GM18873 (cell line): ENCODE results near the gene ITPKC.
"Not testable (repeated sequence)": the region's sequence is repeated elsewhere in the genome, so short reads cannot be mapped to it uniquely, and the experiment has no call there.

ENCODE experiments used
- ATAC-seq: cut with Tn5 transposase; IDR thresholded peaks from one replicate; pipeline ENCODE4 v1.9.1; 2021; ENCODE audit warnings: mild to moderate bottlenecking, moderate library complexity, moderate number of reproducible peaks; ENCODE audit not compliant: unreplicated experiment, low FRiP score

Gene ITPKC

DNA sequence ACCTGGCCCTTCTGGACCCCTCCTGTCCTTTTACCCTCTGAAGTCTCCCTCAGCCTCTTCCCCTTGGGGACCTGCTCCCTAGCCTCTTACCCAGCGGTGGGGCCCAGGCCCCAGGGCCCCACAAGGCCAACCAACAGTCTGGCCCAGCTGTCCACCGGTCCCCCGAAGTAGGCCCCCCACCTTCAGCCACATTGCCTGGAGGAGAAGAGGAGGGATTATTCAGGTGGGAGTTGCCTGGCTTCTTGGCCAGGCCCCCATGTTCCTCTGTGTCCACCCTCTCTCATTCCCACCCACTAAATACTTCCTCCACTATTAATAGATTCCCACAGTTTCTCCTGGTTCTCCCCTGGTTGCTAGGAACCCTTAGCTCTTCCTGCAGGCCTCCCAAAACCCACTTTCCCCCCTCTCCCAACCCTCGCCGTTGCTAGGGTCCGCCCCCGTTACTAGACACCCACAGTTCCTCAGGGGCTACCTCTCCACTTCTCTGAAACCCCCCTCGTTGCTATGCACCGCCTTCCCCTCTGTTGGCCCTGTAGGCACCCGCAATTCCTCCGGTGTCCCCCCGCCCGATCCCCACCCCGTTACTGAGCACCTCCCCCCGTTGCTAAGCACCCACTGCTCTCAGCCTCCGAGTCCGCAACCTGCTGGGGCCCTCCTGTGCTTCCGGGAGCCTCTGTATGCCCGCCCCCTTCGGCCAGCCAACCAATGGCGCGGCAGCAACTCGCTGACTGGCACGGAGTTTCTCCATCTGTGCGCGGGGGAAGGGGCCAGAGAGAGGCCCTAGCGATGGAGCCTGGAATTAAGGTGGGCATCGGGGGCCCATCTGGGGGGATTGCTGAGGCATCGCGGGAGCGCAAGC is 2.2 kb upstream of the ITPKC start:
- ATAC-seq: peak; percentile 48

DNA sequence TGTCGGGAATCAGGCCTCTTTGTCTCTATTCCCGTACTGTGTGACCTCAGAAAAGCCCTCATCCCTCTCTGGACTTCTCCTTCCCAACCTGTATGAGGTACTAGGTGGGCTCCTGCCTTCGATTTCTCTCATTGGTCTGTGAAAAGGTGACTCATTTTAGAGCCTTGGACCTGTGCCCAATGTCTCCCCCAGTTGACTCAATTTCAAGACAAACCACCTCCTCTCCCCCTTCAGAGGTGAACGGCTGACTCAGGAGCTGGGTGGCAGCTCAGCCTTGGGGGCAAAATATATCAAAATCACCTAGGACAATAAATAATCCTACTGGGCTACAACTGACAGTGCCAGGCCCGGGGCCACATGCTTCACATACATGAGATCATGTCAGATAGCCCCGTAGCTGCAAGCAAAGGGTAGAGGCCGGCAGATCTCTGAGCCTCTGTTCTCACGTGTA is 856 bp upstream of the ITPKC start:
- ATAC-seq: no peak

DNA sequence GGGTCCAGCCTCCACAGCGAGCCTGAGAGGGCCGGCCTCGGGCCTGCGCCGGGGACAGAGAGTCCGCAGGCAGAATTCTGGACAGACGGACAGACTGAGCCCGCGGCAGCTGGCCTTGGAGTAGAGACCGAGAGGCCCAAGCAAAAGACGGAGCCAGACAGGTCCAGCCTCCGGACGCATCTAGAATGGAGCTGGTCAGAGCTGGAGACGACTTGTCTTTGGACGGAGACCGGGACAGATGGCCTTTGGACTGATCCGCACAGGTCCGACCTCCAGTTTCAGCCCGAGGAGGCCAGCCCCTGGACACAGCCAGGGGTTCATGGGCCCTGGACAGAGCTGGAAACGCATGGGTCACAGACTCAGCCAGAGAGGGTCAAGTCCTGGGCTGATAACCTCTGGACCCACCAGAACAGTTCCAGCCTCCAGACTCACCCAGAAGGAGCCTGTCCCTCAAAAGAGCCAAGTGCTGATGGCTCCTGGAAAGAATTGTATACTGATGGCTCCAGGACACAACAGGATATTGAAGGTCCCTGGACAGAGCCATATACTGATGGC is 490 bp downstream of the ITPKC start:
- ATAC-seq: no peak

DNA sequence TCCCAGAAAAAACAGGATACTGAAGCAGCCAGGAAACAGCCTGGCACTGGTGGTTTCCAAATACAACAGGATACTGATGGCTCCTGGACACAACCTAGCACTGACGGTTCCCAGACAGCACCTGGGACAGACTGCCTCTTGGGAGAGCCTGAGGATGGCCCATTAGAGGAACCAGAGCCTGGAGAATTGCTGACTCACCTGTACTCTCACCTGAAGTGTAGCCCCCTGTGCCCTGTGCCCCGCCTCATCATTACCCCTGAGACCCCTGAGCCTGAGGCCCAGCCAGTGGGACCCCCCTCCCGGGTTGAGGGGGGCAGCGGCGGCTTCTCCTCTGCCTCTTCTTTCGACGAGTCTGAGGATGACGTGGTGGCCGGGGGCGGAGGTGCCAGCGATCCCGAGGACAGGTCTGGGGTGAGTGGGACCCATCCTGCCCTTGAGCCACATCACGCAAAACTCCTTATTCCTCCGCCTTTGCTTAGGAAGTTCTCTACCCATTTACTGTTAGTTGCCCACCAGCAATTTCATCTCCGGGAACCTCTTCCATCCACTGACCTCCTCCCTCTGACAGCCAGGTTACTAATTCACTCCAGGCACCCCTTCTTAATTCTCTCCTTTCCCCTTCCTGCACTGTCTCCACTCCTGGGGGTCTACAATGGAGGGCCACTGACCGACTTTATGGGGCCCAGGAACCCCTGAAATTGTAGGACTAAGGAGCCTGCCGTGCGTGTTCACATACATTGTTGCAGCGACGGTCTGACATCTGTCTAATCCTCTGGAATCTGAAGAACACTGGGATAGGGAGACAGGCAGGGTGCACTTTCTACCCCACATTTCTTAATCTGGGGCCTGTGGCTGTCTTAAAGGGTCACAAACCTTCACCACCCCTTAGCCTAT is 1.2 kb downstream of the ITPKC start:
- ATAC-seq: no peak

DNA sequence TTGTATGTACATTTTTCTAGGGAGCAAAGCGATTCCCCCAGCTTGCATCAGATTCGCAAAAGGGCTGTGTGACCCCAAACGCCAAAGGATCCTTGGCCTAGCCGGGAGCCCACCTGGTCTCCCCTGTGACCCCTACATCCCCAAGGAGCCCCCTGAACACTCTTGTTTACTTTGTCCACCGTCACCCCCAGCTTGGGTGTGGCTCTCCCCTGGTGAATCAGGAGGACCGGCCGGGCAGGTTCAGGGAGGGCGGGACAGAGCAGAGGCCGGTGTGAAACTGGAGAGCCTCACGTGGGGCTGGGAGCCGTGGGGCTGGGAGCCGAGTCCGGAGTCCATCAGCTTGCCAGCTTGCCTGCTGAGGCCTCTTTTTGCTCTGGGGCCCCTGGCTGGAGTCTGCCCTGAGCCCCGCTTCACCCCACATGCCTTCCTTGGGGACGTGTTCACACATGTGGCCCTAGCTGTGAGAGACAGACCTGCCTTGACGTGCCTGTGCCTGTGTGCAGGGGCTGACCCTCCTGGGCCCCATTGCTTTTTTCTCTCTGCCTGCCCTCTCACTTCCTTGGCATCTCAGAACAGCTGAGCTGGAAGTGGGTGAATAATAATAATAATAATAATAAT is 2.0 kb downstream of the ITPKC start:
- ATAC-seq: no peak

DNA sequence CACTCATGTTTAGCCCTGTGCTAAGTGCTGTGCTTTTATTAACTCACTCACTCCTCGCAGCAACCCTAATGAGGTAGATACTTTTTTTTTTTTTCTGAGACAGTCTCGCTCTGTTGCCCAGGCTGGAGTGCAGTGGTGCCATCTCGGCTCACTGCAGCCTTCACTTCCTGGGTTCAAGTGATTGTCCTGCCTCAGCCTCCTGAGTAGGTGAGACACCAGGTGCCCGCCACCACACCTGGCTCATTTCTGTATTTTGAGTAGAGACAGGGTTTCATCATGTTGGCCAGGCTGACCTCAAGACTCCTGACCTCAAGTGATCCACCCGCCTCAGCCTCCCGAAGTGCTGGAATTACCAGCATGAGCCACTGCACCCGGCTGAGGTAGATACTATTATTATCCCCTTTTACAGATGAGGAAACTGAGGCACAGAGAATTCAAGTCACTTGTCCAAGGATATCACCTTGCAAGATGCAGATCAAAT is 2.5 kb downstream of the ITPKC start:
- ATAC-seq: no peak

DNA sequence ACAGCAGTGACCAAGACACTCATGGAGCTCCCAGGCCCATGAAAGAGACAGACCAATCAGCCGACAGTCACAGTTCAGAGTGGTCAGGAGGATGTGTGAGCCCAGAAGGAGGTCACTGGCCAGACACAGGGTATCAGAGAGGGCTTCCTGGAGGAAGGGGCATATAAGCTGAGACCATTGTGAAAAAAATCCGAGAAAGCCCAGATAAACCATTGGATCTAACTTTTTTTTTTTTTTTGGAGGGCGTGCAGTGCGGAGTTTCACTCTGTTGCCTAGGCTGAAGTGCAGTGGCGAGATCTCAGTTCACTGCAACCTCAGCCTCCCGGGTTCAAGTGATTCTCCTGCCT is 4.2 kb downstream of the ITPKC start:
- no peak for ATAC-seq

DNA sequence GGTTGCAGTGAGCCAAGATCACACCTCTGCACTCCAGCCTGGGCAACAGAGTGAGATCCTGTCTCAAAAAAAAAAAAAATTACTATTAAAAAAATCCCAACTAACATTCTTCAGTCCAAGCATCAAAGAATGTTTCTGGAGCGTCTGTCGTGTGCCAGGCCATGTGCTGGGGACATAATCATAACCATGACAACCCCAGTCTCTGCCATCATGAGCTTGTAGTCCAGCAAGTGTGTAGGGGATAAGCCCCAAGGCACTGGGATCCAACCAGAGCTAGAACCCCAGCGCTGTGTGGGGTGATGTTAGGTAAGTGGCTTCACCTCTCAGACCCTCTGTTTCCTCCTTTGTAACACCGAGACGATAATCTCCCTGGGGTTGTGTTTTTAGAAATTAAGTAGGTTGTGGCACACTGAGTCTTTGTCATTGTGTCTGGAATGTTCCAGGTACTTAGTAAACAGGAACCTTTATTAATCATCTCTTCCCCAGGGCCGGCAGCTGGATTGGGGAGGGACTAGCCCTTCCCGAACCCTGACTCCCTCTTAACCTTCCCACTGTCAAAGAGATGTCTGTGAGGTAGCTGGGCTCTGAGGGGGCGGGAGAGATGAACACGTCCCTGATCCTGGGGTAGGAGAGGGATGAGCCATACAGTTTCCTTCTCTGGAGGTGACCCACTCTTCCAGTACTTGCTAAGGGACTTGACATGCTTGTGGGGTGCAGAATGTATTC is 5.2 kb downstream of the ITPKC start:
- ATAC-seq: no peak

DNA sequence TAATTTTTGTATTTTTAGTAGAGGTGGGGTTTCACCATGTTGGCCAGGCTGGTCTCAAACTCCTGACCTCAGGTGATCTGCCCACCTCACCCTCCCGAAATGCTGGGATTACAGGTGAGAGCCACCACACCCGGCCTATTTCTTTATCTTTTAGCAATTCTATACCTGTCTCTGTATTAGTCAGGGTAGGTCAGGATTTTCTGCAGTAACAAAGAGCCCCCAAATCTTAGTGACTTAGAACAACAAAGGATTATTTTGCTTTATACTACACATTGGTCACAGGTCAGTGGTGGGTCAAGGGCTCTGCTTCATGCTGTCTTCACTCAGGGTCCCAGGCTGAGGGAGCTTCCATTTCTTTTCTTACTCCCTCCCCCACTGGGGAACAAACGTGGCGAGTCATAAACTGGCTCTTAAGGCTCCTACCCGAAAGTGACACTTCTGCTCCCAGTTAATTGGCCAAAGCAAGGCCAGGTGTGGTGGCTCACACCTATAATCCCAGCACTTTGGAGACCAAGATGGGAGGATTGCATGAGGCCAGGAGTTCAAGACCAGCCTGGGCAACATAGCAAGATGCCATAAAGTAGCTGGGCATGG is 6.8 kb downstream of the ITPKC start:
- ATAC-seq: no peak

DNA sequence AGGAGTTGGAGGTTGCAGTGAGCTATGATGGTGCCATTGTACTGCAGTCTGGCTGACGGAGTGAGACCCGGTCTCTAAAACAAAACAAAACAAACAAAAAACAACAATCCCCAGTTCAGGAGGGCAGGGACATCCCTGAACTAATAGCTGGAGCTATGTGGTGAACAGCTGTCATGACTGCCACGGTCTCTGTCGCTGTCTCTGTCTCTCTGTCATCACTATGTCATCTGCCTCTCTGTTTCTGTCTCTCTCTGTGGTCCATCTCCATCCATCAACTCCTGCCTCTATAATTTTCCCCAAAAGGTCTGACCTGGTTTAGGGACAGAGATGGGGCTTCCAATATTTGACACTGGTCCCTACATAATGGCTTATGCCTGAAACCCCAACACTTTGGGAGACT is 7.4 kb downstream of the ITPKC start:
- no peak for ATAC-seq

DNA sequence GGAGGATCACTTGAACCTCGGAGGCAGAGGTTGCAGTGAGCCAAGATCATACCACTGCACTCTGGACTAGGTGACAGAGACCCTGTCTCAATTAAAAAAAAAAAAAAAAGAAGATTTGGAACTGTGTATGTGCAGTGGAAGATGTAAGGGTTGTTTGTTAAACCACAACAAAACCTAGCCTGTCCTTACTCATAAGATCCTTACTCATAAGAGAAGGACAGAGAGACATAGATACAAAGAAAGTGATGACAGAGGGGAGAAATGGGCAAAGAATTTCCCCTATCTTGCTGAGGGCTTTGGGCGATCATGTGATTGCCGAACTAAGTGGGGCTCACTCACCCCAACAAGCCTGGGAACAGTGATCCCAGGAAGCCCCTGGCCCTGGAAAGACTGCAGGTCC is 7.9 kb downstream of the ITPKC start:
- ATAC-seq: no peak

DNA sequence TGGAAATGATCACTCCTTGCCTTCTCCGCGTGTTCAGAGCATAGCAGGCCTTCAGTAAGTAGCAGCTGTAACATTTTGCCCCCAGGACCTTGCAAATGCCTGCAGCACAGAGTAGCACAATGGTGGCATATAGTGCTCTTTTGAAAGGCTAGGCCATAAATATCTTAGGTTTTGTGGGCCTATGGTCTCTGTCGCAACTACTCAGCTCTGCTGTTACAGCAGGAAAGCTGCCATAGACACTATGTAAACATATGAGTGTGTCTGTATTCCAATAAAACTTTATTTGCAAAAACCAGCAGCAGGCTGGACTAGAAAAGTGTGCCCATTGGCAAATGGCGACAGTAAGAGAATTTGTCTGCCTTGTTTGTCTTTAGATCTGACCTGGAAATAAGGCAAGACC is 9.4 kb downstream of the ITPKC start:
- no peak for ATAC-seq

DNA sequence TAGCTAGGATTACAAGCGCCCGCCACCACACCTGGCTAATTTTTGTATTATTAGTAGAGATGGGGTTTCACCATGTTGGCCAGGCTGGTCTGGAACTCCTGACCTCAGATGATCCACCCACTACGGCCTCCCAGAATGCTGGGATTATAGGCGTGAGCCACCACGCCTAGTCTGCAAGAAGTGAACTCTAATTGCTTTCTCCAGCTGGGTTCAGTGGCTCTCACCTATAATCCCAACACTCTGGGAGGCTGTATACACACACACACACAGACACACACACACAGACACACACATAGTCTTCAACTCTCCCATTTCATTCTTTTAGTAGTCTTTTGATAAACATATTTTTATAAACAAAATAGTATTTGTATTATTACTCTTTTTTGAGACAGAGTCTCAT is 13.2 kb downstream of the ITPKC start:
- not testable (repeated sequence) for ATAC-seq

DNA sequence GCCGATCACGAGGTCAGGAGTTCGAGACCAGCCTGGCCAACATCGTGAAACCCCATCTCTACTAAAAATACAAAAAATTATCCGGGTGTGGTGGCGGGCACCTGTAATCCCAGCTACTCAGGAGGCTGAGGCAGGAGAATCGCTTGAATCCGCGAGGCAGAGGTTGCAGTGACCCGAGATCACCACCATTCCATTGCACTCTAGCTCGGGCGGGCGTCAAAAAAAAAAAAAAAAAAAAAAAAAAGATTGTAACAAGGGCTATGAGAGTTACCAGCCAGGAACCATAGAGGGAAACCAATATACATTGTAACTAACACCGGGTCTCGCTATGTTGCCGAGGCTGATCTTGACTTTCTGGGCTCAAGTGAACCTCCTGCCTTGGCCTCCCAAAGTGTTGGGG is 15.4 kb downstream of the ITPKC start:
- ATAC-seq: not testable (repeated sequence)

DNA sequence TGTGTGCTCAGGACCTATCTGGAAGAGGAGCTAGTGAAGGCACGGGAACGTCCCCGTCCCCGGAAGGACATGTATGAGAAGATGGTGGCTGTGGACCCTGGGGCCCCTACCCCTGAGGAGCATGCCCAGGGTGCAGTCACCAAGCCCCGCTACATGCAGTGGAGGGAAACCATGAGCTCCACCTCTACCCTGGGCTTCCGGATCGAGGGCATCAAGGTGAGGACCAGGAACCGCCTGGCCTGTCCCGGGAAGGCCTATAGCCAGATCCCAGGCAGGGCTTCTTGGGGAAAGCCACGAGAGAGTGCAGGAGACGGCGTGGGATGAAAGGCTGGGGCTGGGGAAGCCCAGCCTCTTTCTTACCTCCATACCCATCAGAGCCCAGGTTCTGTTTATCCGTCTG is 16.2 kb downstream of the ITPKC start:
- no peak for ATAC-seq

DNA sequence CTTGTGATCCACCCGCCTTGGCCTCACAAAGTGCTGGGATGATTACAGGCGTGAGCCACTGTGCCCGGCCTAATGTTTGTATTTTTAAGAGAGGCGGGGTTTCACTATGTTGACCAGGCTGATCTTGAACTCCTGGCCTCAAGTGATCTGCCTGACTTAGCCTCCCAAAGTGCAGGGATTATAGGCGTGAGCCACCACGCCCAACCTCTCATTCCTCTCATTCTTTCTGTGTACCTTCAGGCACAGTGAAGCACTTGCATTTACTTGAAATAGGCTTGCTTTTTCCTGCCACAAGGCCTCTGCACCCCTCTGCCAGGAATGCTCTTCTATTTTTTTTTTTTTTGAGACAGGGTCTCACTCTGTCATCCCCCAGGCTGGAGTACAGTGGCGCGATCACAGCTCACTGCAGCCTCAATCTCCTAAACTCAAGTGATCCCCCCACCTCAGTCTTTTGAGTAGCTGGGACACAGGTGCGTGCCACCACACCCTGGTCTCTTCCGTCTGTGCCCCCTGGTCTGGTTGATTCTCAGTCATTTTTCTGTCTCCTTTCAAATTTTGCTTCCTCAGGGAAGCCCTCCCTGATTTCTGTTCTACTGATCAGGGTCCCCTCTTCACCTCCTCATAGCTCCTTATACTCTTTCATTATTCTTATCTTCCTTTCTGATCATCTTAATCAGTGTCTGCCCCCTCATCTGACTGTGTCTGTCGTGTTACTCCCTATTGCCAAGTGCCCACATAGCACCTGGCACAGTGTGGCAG is 18.3 kb downstream of the ITPKC start:
- ATAC-seq: no peak

DNA sequence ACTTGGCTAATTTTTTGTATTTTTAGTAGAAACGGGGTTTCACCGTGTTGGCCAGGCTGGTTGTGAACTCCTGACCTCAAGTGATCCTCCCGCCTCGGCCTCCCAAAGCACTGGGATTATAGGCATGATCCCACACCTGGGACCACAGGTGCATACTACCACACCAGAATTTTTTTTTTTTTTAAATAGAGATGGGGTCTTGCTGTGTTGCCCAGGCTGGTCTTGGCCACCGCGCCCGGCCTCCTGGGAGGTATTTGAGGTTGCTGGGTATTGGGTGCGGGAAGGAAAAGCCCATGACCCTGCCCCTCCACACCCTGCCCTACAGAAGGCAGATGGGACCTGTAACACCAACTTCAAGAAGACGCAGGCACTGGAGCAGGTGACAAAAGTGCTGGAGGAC is 19.7 kb downstream of the ITPKC start:
- ATAC-seq: no peak

DNA sequence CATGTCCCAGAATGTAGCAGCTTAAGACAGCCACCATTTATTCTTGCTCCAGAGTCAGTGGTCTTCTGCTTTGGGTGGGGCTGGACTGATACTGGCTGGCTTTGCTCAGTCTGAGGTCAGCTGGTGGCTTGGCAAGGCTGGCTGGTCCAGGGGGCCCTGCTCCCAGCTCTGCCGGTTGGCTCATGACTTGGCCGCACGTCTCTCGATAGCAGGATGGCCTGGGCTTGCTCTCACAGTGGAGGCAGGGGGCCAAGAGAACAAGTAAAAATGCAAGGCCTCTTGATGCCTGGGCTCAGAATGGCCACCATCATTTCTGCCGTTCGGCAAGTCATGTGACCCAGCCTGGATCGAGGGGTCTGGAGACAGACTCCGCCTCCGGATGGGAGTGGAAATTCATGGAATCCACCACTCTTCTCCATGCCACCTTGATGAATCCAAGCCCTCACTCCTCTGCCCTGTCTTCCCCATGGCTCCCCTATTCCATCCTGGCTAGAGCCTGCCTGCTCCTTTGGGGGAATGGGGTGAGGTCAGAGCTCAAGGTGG is 20.3 kb downstream of the ITPKC start:
- ATAC-seq: no peak
